GM12865 (cell line): ENCODE data around the gene SLC35A2.

Experiments
- DNase-seq: peaks from one replicate; pipeline ENCODE4 v3.0.0; 2010; ENCODE audit warnings: low read depth
- H3K4me3 ChIP-seq: 2 replicates; pipeline ENCODE4 v1.5.1; 2011; ENCODE audit warnings: mild to moderate bottlenecking, low read depth, low read length, control low read depth
- TF ChIP-seq, protein P1 (sequence below): IDR thresholded peaks from 2 replicates; pipeline ENCODE4 v1.5.1; 2011; ENCODE audit warnings: low read length, control low read depth, low read depth, inconsistent platforms; ENCODE audit not compliant: insufficient read depth; ENCODE audit errors: missing control alignments

SLC35A2 gene

DNA sequence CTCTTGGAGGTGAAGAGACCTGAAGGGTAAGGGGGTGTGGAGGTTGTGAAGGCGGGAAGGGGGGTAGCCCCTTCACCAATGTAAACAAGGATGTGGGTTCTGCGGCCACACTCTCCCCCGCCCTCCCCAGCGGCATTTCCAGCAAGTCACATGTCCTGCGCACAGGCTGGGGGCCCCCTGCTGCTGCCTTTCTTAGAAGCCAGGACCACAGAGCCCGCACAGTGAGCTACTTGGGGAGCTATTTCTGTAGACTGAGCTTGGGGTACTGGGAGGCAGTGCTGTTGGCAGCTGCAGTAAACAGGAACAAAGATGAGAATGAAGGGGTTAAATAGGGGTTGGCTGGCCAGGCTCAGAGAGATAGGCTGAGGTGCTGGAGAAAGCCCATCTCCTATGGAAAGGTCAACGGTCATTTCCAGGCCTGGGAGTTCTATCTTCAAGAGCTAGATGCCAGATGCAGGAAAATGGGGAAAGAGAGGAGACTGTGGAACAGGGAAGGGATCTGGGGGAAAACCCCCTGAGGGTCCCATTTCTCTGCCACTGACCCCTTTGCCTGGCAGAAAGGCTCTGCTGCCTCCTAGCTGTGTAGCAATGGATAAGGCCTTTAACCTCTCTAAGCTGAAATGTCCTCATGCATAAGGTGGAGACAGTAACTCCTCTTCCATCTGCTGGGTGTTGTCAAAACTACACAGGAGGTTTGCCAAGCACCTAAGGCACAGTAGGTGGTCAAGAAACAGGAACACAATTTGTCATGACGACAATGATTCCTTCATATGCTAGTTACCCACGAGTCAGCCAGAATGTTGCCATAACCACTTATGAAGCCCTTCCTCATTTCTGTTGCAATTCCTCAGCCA, 25.8 kb upstream of the SLC35A2 start:
- H3K4me3 ChIP-seq, result peak overlapping the region; percentile 58
- DNase-seq, result peak; percentile 95
- TF ChIP-seq, protein P1, sequence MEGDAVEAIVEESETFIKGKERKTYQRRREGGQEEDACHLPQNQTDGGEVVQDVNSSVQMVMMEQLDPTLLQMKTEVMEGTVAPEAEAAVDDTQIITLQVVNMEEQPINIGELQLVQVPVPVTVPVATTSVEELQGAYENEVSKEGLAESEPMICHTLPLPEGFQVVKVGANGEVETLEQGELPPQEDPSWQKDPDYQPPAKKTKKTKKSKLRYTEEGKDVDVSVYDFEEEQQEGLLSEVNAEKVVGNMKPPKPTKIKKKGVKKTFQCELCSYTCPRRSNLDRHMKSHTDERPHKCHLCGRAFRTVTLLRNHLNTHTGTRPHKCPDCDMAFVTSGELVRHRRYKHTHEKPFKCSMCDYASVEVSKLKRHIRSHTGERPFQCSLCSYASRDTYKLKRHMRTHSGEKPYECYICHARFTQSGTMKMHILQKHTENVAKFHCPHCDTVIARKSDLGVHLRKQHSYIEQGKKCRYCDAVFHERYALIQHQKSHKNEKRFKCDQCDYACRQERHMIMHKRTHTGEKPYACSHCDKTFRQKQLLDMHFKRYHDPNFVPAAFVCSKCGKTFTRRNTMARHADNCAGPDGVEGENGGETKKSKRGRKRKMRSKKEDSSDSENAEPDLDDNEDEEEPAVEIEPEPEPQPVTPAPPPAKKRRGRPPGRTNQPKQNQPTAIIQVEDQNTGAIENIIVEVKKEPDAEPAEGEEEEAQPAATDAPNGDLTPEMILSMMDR, result peak; percentile 38

DNA sequence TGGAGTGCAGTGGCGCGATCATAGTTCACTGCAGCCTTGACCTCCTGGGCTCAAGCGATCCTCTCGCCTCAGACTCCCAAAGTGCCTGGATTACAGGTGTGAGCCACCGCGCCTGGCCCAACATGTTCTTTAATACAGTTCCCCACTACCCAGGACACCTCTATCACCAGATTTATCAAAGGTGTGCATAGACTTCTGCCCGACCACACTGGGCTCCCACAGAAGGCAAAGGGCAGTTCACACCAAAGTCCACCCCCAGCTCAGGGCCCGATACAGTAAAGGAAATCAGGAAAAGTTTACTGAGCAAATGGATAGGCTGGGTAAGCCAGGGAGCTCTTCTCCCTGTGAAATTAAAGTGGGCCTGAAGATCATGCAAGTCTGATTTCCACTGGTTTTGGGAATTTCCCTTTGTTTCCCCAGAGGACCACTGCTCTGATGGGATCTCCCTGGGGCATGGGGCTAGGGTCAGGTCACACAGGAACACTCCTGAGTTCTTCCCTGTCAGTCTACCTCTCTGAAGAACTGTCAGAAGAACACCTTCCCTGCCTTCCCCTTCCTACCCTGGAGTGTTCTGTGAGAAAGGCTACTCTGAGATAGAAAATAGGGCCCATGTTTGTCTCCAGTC, 25.1 kb upstream of the SLC35A2 start:
- TF ChIP-seq, protein P1, result no peak
- H3K4me3 ChIP-seq, result peak overlapping the region; percentile 26; the same call in 1 of the 2 replicates
- no peak for DNase-seq

DNA sequence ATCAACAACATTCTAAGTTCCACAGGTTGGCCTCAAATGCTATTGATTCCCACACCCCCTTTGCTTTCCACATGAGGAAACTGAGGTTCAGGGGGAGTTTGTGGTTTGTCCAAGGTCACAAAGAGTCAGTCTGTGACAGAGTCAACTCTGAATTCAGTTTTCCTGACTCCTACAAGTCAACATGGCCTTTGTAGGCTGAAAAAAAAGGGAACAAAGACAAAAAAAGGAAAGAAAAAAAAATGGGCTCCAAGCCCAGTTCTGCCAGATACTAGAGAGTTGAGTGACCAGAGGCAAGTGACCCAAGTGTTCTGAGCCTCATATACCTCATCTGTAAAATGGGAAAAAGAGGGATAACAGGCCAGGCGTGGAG, 23.8 kb upstream of the SLC35A2 start:
- no peak overlapping the region for H3K4me3 ChIP-seq
- TF ChIP-seq, protein P1, result no peak
- DNase-seq, result no peak

DNA sequence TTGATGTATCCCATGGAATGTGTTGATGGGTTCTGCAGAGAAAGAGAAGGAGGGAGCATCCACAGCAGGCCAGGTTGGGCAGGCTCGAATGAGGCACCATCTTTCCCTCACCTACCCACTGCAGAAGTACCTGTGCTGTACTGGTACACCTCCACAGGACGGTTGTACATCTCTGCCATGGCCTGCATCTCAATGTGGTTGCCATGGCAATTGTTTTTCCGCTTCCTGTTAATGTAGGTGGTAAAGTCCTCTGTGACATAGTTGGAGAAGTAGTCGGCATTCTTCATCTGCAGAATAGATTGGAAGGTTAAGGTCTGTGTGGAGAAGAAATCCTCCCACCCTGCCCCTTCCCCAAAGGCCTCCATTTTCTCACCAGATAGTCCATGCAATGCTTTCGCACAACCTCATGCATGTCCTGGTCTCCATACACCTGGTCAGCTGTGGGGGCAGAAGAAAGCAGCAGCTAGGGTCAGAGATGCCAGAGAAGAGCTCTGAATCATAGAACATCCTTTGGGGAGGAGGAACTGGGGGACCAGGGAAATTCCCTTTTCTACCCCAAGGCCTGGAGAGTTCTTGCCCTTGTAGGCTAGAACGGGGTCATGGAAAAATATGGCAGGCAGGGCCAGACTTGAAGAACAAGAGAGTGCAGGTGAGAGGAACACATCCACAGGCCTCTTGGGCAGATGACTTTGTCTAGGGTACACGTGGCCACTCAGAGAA, 23.3 kb upstream of the SLC35A2 start:
- H3K4me3 ChIP-seq, result no peak overlapping the region
- no peak for DNase-seq
- TF ChIP-seq, protein P1, result no peak

DNA sequence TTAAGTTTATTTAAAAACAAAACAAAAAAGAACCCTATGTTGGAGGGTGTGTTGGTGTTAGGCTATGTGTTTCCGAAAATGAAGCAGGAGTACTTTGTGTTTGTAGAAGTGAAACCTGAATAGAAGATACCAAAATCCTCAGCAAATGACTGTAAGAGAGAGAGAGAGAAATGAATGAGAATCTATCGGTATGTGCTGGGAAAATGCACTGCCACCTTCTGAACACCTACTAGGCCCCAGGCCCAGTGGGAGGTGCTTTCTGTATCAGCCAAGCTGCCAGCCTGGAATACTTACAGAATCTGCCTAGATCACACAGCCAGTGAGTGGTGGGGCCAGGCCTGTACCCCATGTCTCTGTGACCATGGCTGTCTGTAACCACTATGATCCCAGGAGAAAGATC, 22.3 kb upstream of the SLC35A2 start:
- TF ChIP-seq, protein P1, result no peak
- DNase-seq, result peak; percentile 65
- peak overlapping the region; percentile 16 for H3K4me3 ChIP-seq

DNA sequence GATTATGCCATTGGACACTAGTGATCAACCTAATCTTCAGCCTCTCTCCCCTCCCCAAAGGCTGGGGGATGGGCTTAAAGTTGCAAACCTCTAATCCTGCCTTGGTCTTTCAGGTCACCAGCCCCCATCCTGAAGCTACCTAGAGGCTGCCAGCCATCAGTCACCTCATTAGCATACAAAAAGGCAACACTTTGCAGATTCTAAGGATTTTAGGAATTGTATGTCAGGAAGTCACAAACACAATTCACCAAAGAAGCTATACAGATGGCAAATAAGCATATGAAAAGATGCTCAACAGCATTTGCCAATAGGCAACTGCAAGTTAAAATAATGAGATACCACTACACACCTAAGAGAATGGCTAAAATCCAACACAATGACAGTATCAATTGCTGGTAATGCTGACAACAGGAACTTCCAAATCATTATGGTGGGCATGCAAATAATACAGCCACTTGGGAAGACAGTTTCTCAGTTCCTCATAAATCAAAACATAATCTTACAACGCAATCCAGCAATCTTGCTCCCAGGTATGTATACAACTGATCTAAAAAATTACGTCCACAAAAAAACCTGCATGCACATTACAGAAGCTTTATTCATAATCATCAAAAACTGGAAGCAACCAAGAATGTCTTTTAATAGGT, 16.4 kb upstream of the SLC35A2 start:
- no peak for DNase-seq
- no peak overlapping the region for H3K4me3 ChIP-seq
- TF ChIP-seq, protein P1, result no peak
